Prostate gland (tissue), 2 donors: ENCODE results near the gene CCK. TPM values are rescaled to one million over a fixed set of nuclear protein-coding genes. Genes with fewer than 3 reads are reported as not detected.

Experiments
- DNase-seq: peaks from one replicate; pipeline ENCODE4 v3.0.0-alpha.2; 2019; ENCODE audit warnings: low spot score
- H3K27ac ChIP-seq, 2 donors: fragments of 200-600 bp; sonication (generic); 2 replicates each; pipeline ENCODE4 v1.5.1; 2017 to 2019
- H3K27me3 ChIP-seq: fragments of 200-600 bp; sonication (generic); replicated peaks from 2 replicates; pipeline ENCODE4 v1.5.1; 2019; ENCODE audit not compliant: insufficient read depth
- H3K36me3 ChIP-seq, 2 donors: fragments of 200-600 bp; sonication (generic); 1 replicate in 1 of 2; 2 replicates in 1 of 2; pipeline versions ENCODE4 v1.5.1 to v1.8.1; 2017 to 2019
- H3K4me1 ChIP-seq: fragments of 200-600 bp; sonication (generic); replicated peaks from 2 replicates; pipeline ENCODE4 v1.5.1; 2019
- H3K4me3 ChIP-seq, 2 donors: fragments of 200-600 bp; sonication (generic); 2 replicates each; pipeline ENCODE4 v1.5.1; 2017 to 2019
- H3K9me3 ChIP-seq: fragments of 200-600 bp; sonication (generic); 2 replicates; pipeline ENCODE4 v1.5.1; 2017
- CTCF ChIP-seq, 4 experiments: fragments of 200-600 bp in 2 of 4; fragments of 450-650 bp in 2 of 4; sonication (generic) in 2 of 4; IDR thresholded peaks; 1 replicate in 3 of 4; 2 replicates in 1 of 4; pipeline ENCODE4 v1.5.1; 2016 to 2019; ENCODE audit warnings: antibody characterized with exemption in 4 of 4, mild to moderate bottlenecking in 2 of 4, moderate library complexity in 2 of 4
- POLR2A ChIP-seq: fragments of 450-650 bp; IDR thresholded peaks from one replicate; pipeline ENCODE4 v1.6.1; 2016; ENCODE audit warnings: antibody characterized with exemption, mild to moderate bottlenecking
- POLR2AphosphoS5 ChIP-seq: sonication (generic); formaldehyde crosslinking; IDR thresholded peaks from one replicate; pipeline ENCODE4 v1.6.1; 2017; ENCODE audit warnings: antibody characterized with exemption
- WGBS: methylation state at CpG from one replicate; pipeline ENCODE4 v1.1.5; 2018; 5-methylcytosine and 5-hydroxymethylcytosine counted together
- intact Hi-C: fragments of 100-400 bp; cut with DNase I; formaldehyde crosslinking; loops from one replicate; pipeline ENCODE4 v1.14.2; 2022
- total RNA-seq, 2 donors: library from RNA; depleted of rRNA; stranded (reverse); fragments of >200 nt; gene quantifications; one replicate each; pipeline ENCODE4 v1.1.0, GENCODE V29; 2016

The CCK gene
- total RNA-seq, 2 donors from 2014 or later = 3.0 to 50.7 TPM

DNA sequence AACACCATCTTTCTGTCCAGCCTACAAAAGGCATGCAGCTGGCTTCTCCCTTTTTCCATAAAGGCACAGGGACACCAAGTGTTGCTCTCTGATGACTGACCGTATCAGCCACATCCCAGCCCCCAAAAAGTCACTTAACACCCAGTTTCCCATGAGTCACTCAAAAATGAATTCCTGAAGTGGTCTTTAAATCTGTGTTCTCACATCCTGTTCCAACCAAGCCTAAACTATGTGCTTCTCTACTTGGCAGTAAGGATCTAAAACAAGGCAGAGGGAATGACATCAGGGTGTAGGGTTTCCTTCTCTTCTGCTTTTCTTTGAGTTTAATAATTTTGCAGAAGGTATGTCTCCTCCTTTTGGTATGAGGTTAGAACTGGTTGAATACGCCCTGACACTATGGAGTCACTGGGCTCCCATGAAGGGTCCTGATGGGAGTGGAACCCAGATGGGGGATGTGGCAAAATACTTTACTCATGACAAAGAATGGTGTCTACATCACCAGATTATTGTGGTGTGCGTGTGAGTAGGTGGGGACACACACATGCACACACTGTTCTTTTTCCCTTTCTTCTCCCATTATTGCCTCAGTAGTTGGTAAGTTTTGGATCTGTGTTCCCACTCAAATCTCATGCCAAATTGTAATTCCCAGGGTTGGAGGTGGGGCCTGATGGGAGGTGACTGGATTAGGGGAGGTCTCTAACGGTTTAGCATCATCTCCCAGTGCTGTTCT is 35.6 kb upstream of the CCK start:
- H3K27me3 ChIP-seq = no peaks in the 10 kb centered on the region
- no peaks in the 10 kb centered on the region for H3K36me3 ChIP-seq
- DNase-seq = no peak
- no peak overlapping the region for H3K4me3 ChIP-seq
- H3K9me3 ChIP-seq = no peaks in the 10 kb centered on the region
- intact Hi-C loops = no loop called here
- WGBS = 61% methylated on average over 4 of the region's 4 CpGs
- no peak overlapping the region for H3K27ac ChIP-seq
- TF ChIP-seq CTCF (IDR thresholded peaks at IDR 0.05) = no peak
- no peak for TF ChIP-seq POLR2A
- TF ChIP-seq POLR2AphosphoS5 = no peak
- no peaks in the 10 kb centered on the region for H3K4me1 ChIP-seq

DNA sequence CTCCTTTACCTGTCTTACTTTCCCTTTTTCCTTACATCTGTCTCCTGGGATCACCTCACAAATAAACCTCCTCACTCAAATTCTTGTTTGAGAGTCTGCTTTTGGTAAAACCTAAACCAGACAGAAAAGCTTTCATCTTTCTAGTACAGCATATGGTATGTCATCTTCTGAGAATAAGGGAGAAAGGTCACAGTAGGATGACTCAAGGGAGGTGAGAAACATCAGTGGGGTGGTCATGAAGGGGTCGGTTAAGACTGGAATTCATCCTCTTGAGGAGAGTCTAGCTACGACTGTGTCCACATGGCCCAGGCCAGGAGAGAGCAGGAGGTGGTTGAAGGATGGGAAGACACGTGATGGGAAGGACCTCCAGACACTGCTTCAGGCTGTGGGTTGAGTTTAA is 34.8 kb upstream of the CCK start:
- TF ChIP-seq POLR2A = no peak
- TF ChIP-seq POLR2AphosphoS5 = no peak
- TF ChIP-seq CTCF (IDR thresholded peaks at IDR 0.05) = no peak
- 77% methylated on average over 3 of the region's 3 CpGs for WGBS
- H3K4me1 ChIP-seq = no peaks in the 10 kb centered on the region
- no peak overlapping the region for H3K4me3 ChIP-seq
- no peaks in the 10 kb centered on the region for H3K27me3 ChIP-seq
- H3K27ac ChIP-seq = no peak overlapping the region
- no peak for DNase-seq
- H3K36me3 ChIP-seq = no peaks in the 10 kb centered on the region
- H3K9me3 ChIP-seq = no peaks in the 10 kb centered on the region
- intact Hi-C loops = no loop called here

GRCh38 chr3:42300013-42300412 is 34.0 kb upstream of the CCK start:
- intact Hi-C loops = no loop called here
- no peak for TF ChIP-seq POLR2A
- TF ChIP-seq POLR2AphosphoS5 = no peak
- no peak for TF ChIP-seq CTCF (IDR thresholded peaks at IDR 0.05)
- Histone ChIP-seq H3K4me1 (no peaks in the 10 kb centered on the region), H3K27me3 (no peaks in the 10 kb centered on the region), H3K36me3 (no peaks in the 10 kb centered on the region), H3K4me3 (no peak overlapping the region), H3K9me3 (no peaks in the 10 kb centered on the region), H3K27ac (no peak overlapping the region)
- DNase-seq = no peak
- 9% methylated on average over 3 of the region's 3 CpGs for WGBS

- no peaks in the 10 kb centered on the region for H3K4me1 ChIP-seq
- no peaks in the 10 kb centered on the region for H3K9me3 ChIP-seq
- H3K27ac ChIP-seq = no peak overlapping the region
- no peaks in the 10 kb centered on the region for H3K27me3 ChIP-seq
- intact Hi-C loops = no loop called here
- WGBS = 76% methylated on average over 2 of the region's 2 CpGs
- DNase-seq = no peak
- H3K36me3 ChIP-seq = no peaks in the 10 kb centered on the region
- TF ChIP-seq CTCF (IDR thresholded peaks at IDR 0.05) = no peak
- no peak for TF ChIP-seq POLR2AphosphoS5
- no peak for TF ChIP-seq POLR2A
- no peak overlapping the region for H3K4me3 ChIP-seq
Observed at GRCh38 chr3:42298259-42298658, 32.3 kb upstream of the CCK start.

- 74% methylated on average over 1 of the region's 1 CpG for WGBS
- no peaks in the 10 kb centered on the region for H3K4me1 ChIP-seq
- H3K9me3 ChIP-seq = no peaks in the 10 kb centered on the region
- no peaks in the 10 kb centered on the region for H3K27me3 ChIP-seq
- intact Hi-C loops = no loop called here
- H3K27ac ChIP-seq = no peak overlapping the region
- no peak for DNase-seq
- no peak overlapping the region for H3K4me3 ChIP-seq
- H3K36me3 ChIP-seq = no peaks in the 10 kb centered on the region
- no peak for TF ChIP-seq CTCF (IDR thresholded peaks at IDR 0.05)
- no peak for TF ChIP-seq POLR2A
- TF ChIP-seq POLR2AphosphoS5 = no peak
Observed at GRCh38 chr3:42292009-42292408, 26.0 kb upstream of the CCK start.
